ENCODE data around the gene CDH2. TPM values are rescaled to one million over a fixed set of nuclear protein-coding genes. Genes with fewer than 3 reads are reported as not detected.

CDH2 gene
- total and polyA plus RNA-seq, 7 donors: under 0.01 to 8.2 (median 5.6) TPM; not detected in 1

DNA sequence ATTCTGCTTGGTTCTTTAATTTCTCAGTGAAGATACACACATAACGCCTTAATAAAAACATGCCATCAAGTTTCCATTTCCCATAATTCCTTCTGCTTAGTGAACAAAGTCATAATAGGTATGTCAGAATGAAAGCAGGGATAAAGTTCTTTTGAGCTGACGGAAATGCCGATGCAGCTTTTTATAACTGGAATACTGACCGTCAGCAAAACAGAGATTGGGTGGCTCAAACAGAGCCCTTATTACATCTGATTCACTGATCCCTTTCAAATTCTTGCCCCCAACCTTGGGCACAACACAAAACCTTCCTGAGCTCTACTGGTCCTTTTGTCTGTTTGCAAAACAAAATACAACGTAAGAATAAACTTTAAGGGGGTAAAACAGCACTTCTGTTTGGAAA, 140.4 kb downstream of the CDH2 start:
- WGBS, 2 donors: 72 to 80% methylated on average over 5 of the region's 5 CpGs
- no peaks in the 10 kb centered on the region for H3K36me3 ChIP-seq
- intact Hi-C loops (cut with DNase I): no loop called here

DNA sequence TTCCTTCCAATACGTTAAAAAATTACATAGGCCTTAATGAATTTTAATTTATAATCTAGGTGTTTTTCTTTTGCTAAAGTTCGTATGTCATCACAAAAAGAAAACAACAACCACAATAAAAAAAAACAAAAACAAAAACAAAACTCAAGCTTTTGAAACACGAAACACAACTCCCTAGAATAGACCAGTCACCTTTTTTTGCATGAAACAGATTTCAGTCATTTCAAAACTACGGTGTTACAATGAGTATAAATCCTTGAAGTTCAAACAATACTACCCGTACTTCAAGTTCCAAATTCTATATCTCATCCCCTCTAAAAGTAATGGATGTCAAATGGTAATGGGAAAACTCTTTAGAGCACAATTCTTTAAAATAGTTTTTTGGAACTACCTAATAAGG, 142.4 kb downstream of the CDH2 start:
- no peak overlapping the region for H3K27ac ChIP-seq

More for the DNA sequence above, 140.4 kb downstream of the CDH2 start:
- no peak for TF ChIP-seq POLR2AphosphoS5 (IDR thresholded peaks at IDR 0.05)
- no peak for TF ChIP-seq CTCF (IDR thresholded peaks at IDR 0.05)
- TF ChIP-seq POLR2A (IDR thresholded peaks at IDR 0.05): no peak
- TF ChIP-seq EP300 (IDR thresholded peaks at IDR 0.05): no peak
- Histone ChIP-seq H3K9me3 (no peaks in the 10 kb centered on the region), H3K4me3 (no peak overlapping the region), H3K27ac (no peak overlapping the region), H3K27me3 (no peaks in the 10 kb centered on the region), H3K4me1 (no peaks in the 10 kb centered on the region)
- DNase-seq: no peak

DNA sequence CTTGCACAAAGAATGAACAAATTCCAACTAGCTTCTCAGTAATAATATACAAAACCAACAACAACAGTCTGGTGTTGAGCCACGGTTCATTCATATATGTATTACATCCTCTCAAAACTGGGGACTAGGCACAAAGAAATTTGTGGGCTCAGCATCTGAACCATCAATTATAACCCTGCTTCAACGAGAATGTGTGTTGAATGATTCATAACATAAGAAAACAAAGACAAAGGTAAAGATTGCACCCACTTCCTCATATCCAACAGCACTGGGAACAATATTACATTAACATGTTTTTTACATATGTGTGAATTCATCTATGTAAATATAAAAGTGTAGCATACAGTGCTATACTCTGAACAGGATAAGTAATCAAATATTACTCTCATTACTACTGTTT, 144.8 kb downstream of the CDH2 start:
- 28 to 60% methylated on average over 2 of the region's 2 CpGs for WGBS, 2 donors

More for the DNA sequence above, 142.4 kb downstream of the CDH2 start:
- WGBS, 2 donors: 75 to 85% methylated on average over 5 of the region's 5 CpGs
- intact Hi-C loops (cut with DNase I): no loop called here
- DNase-seq: no peak
- TF ChIP-seq POLR2AphosphoS5 (IDR thresholded peaks at IDR 0.05): no peak
- H3K9me3 ChIP-seq: no peaks in the 10 kb centered on the region
- no peaks in the 10 kb centered on the region for H3K27me3 ChIP-seq
- no peak overlapping the region for H3K4me3 ChIP-seq
- no peaks in the 10 kb centered on the region for H3K4me1 ChIP-seq
- H3K36me3 ChIP-seq: no peaks in the 10 kb centered on the region

GRCh38 chr18:28030458-28030857, 146.5 kb downstream of the CDH2 start:
- no peaks in the 10 kb centered on the region for H3K36me3 ChIP-seq
- no peaks in the 10 kb centered on the region for H3K27me3 ChIP-seq
- intact Hi-C loops (cut with DNase I): no loop called here
- WGBS, 2 donors: 87 to 92% methylated on average over 1 of the region's 1 CpG
- no peak for DNase-seq
- no peak overlapping the region for H3K4me3 ChIP-seq
- TF ChIP-seq CTCF (IDR thresholded peaks at IDR 0.05) (no peak), EP300 (IDR thresholded peaks at IDR 0.05) (no peak), POLR2A (IDR thresholded peaks at IDR 0.05) (no peak), POLR2AphosphoS5 (IDR thresholded peaks at IDR 0.05) (no peak)
- no peaks in the 10 kb centered on the region for H3K4me1 ChIP-seq
- no peaks in the 10 kb centered on the region for H3K9me3 ChIP-seq
- no peak overlapping the region for H3K27ac ChIP-seq

More for the DNA sequence above, 144.8 kb downstream of the CDH2 start:
- DNase-seq: no peak
- no peak for TF ChIP-seq POLR2AphosphoS5 (IDR thresholded peaks at IDR 0.05)
- no peak for TF ChIP-seq EP300 (IDR thresholded peaks at IDR 0.05)
- no peak for TF ChIP-seq CTCF (IDR thresholded peaks at IDR 0.05)
- no peak for TF ChIP-seq POLR2A (IDR thresholded peaks at IDR 0.05)
- no peaks in the 10 kb centered on the region for H3K36me3 ChIP-seq
- intact Hi-C loops (cut with DNase I): no loop called here
- no peak overlapping the region for H3K4me3 ChIP-seq
- H3K4me1 ChIP-seq: no peaks in the 10 kb centered on the region
- H3K27ac ChIP-seq: no peak overlapping the region
- no peaks in the 10 kb centered on the region for H3K9me3 ChIP-seq
- H3K27me3 ChIP-seq: no peaks in the 10 kb centered on the region

- TF ChIP-seq POLR2A (IDR thresholded peaks at IDR 0.05) (no peak), CTCF (IDR thresholded peaks at IDR 0.05) (no peak), EP300 (IDR thresholded peaks at IDR 0.05) (no peak), POLR2AphosphoS5 (IDR thresholded peaks at IDR 0.05) (no peak)
- no peak overlapping the region for H3K27ac ChIP-seq
- 56 to 79% methylated on average over 2 of the region's 2 CpGs for WGBS, 2 donors
- H3K4me1 ChIP-seq: no peaks in the 10 kb centered on the region
- H3K36me3 ChIP-seq: no peaks in the 10 kb centered on the region
- no peak for DNase-seq
- H3K9me3 ChIP-seq: no peaks in the 10 kb centered on the region
- no peak overlapping the region for H3K4me3 ChIP-seq
- no peaks in the 10 kb centered on the region for H3K27me3 ChIP-seq
- intact Hi-C loops (cut with DNase I): no loop called here
Measured at GRCh38 chr18:28027755-28028154, 149.2 kb downstream of the CDH2 start.
